GM12878 (cell line): ENCODE measurements around the gene CHAC1. TPM values are rescaled to one million over a fixed set of nuclear protein-coding genes. Genes with fewer than 3 reads are reported as not detected.

Experiments
- ATAC-seq: fragments of 200-7000 bp; cut with Tn5 transposase; 3 replicates; pipeline ENCODE4 v1.9.1; 2020; ENCODE audit warnings: mild to moderate bottlenecking, moderate library complexity
- BruUV-seq: library from RNA; stranded (reverse); fragments of 400-500 nt; replicated peaks from 2 replicates; lab custom pipeline; 2021; lab: Mats Ljungman, UMichigan
- CTCF ChIA-PET: fragments of 300-600 bp; sonication (Branson Sonifier 250); formaldehyde crosslinking; extraction: SDS; loops from one replicate; lab custom pipeline; 2021; ENCODE audit warnings: inconsistent platforms; lab: Yijun Ruan, JAX
- POLR2A ChIA-PET: fragments of 350-600 bp; formaldehyde crosslinking; extraction: SDS; loops from one replicate; lab custom pipeline; 2021; ENCODE audit warnings: inconsistent platforms; lab: Charles Lee
- RAD21 ChIA-PET: fragments of 300-600 bp; sonication (Branson Sonifier 250); formaldehyde crosslinking; loops from one replicate; lab custom pipeline; 2023; ENCODE audit warnings: antibody characterized with exemption; ENCODE audit not compliant: unreplicated experiment; lab: Charles Lee
- SMC1A ChIA-PET: fragments of 300-600 bp; sonication (Branson Sonifier 250); formaldehyde crosslinking; loops from one replicate; lab custom pipeline; 2023; ENCODE audit not compliant: unreplicated experiment, uncharacterized antibody; lab: Charles Lee
- DNase-seq: peaks from one replicate; pipeline ENCODE4 v3.0.0-alpha.2; 2011; ENCODE audit warnings: low read depth, low spot score
- FAIRE-seq: peaks from 3 replicates; lab custom pipeline; 2011; peaks lifted over from hg19 to GRCh38; lab: Jason Lieb, UNC
- H2AFZ ChIP-seq: 2 replicates; pipeline ENCODE4 v1.6.0; 2011; ENCODE audit warnings: low read depth, low read length, control low read depth; ENCODE audit not compliant: control insufficient read depth
- H3K27ac ChIP-seq: 2 replicates; pipeline ENCODE4 v1.5.1; 2011; ENCODE audit warnings: control low read depth; ENCODE audit not compliant: control insufficient read depth, insufficient read depth
- H3K27me3 ChIP-seq, 2 experiments: replicated peaks in 1 of 2; 2 replicates each; pipeline versions ENCODE4 v1.6.0 to v1.6.1; 2011; ENCODE audit warnings: low read length in 1 of 2; ENCODE audit not compliant: control insufficient read depth in 2 of 2, insufficient read depth in 2 of 2
- H3K36me3 ChIP-seq, 2 experiments: 2 replicates each; pipeline ENCODE4 v1.5.1; 2011; ENCODE audit warnings: low read length in 1 of 2; ENCODE audit not compliant: control insufficient read depth in 2 of 2, insufficient read depth in 2 of 2
- H3K4me1 ChIP-seq: 2 replicates; pipeline ENCODE4 v1.6.1; 2011; ENCODE audit warnings: mild to moderate bottlenecking, low read length, moderate library complexity, mixed read lengths; ENCODE audit not compliant: control insufficient read depth, insufficient read depth
- H3K4me2 ChIP-seq: 2 replicates; pipeline ENCODE4 v1.6.0; 2011; ENCODE audit warnings: control low read depth; ENCODE audit not compliant: control insufficient read depth, insufficient read depth
- H3K4me3 ChIP-seq: fragments of 200-600 bp; sonication (generic); 2 replicates; pipeline ENCODE4 v1.5.1; 2016
- H3K79me2 ChIP-seq: 2 replicates; pipeline ENCODE4 v1.6.0; 2011; ENCODE audit warnings: low read length; ENCODE audit not compliant: control insufficient read depth, insufficient read depth
- H3K9ac ChIP-seq: 2 replicates; pipeline ENCODE4 v1.8.0; 2011; ENCODE audit warnings: low read length, control low read depth, mixed read lengths; ENCODE audit not compliant: control insufficient read depth, insufficient read depth
- H3K9me3 ChIP-seq: replicated peaks from 3 replicates; pipeline ENCODE4 v1.5.1; 2011; ENCODE audit warnings: mild to moderate bottlenecking, low read length; ENCODE audit not compliant: control insufficient read depth, insufficient read depth
- H4K20me1 ChIP-seq: 2 replicates; pipeline ENCODE4 v1.6.0; 2011; ENCODE audit not compliant: control insufficient read depth, insufficient read depth
- CREM ChIP-seq: IDR thresholded peaks from 2 replicates; pipeline ENCODE4 v1.6.1; 2014; ENCODE audit warnings: antibody characterized with exemption, low read depth
- DPF2 ChIP-seq: fragments of 450-650 bp; IDR thresholded peaks from 2 replicates; pipeline ENCODE4 v1.6.1; 2017; ENCODE audit warnings: mild to moderate bottlenecking
- EGR1 ChIP-seq, 2 experiments: IDR thresholded peaks; 1 replicate in 1 of 2; 2 replicates in 1 of 2; pipeline ENCODE4 v1.6.1; 2011 to 2012; ENCODE audit warnings: low read depth in 2 of 2, low read length in 2 of 2, borderline replicate concordance in 1 of 2, mild to moderate bottlenecking in 1 of 2, moderate library complexity in 1 of 2
- EZH2 ChIP-seq: IDR thresholded peaks from 2 replicates; pipeline ENCODE4 v1.6.1; 2012; ENCODE audit warnings: low read depth, mild to moderate bottlenecking, control low read depth, inconsistent platforms, low read length, borderline replicate concordance; ENCODE audit not compliant: control insufficient read depth
- HDAC6 ChIP-seq: fragments of 200-600 bp; sonication (generic); IDR thresholded peaks from one replicate; pipeline ENCODE4 v1.8.0; 2017; ENCODE audit warnings: antibody characterized with exemption; ENCODE audit not compliant: unreplicated experiment
- IKZF1 ChIP-seq: fragments of 450-650 bp; conservative IDR thresholded peaks from 2 replicates; pipeline ENCODE4 v1.6.1; 2017; ENCODE audit warnings: antibody characterized with exemption, mild to moderate bottlenecking
- MAX ChIP-seq: IDR thresholded peaks from 2 replicates; pipeline ENCODE4 v1.6.1; 2012; ENCODE audit warnings: low read depth, low read length, improper control_type of control experiment
- PBX3 ChIP-seq: IDR thresholded peaks from 2 replicates; pipeline ENCODE4 v1.6.1; 2011; ENCODE audit warnings: mild to moderate bottlenecking, low read depth, low read length, moderate library complexity; ENCODE audit not compliant: insufficient replicate concordance
- PKNOX1 ChIP-seq: fragments of 450-650 bp; IDR thresholded peaks from 2 replicates; pipeline ENCODE4 v1.6.1; 2016; ENCODE audit warnings: mild to moderate bottlenecking
- POLR2A ChIP-seq: IDR thresholded peaks from 2 replicates; pipeline ENCODE4 v1.6.1; 2011; ENCODE audit warnings: low read depth, mild to moderate bottlenecking, low read length
- POLR2AphosphoS5 ChIP-seq: IDR thresholded peaks from 2 replicates; pipeline ENCODE4 v1.6.1; 2011; ENCODE audit warnings: mild to moderate bottlenecking, low read length, inconsistent platforms
- SRF ChIP-seq, 2 experiments: IDR thresholded peaks; 2 replicates each; pipeline ENCODE4 v1.6.1; 2011; ENCODE audit warnings: low read depth in 2 of 2, low read length in 2 of 2, mild to moderate bottlenecking in 1 of 2, moderate library complexity in 1 of 2
- TAF1 ChIP-seq: IDR thresholded peaks from 2 replicates; pipeline ENCODE4 v1.6.1; 2011; ENCODE audit warnings: mild to moderate bottlenecking, low read depth, low read length, borderline replicate concordance
- TARDBP ChIP-seq: IDR thresholded peaks from 2 replicates; pipeline ENCODE4 v1.6.1; 2016; ENCODE audit warnings: borderline replicate concordance
- TCF12 ChIP-seq: IDR thresholded peaks from 2 replicates; pipeline ENCODE4 v1.6.1; 2011; ENCODE audit warnings: low read depth, mild to moderate bottlenecking, low read length
- ZNF687 ChIP-seq: fragments of 450-650 bp; IDR thresholded peaks from 2 replicates; pipeline ENCODE4 v1.6.1; 2017; ENCODE audit warnings: mild to moderate bottlenecking, moderate library complexity
- WGBS: methylation state at CpG from one replicate; pipeline ENCODE4 v1.1.6; 2016; ENCODE audit warnings: low lambda C conversion rate; ENCODE audit not compliant: insufficient replicate concordance, insufficient coverage; ENCODE audit errors: missing lambda C conversion rate; 5-methylcytosine and 5-hydroxymethylcytosine counted together
- in situ Hi-C: fragments of 300-500 bp; cut with MboI; formaldehyde crosslinking; loops from 9 replicates; pipeline ENCODE4 v1.14.3; 2018; ENCODE audit warnings: mixed read lengths
- intact Hi-C: fragments of 100-400 bp; cut with micrococcal nuclease; formaldehyde crosslinking; loops from one replicate; pipeline ENCODE4 v1.14.2; 2022; ENCODE audit not compliant: unreplicated experiment
- polyA plus RNA-seq, 11 experiments: library from polyadenylated mRNA; depleted of rRNA in 4 of 11; unstranded in 6 of 11; stranded (reverse) in 5 of 11; fragments of >200 nt; fragmentation: Nextera tagmentation in 4 of 11; fragmentation: Illumina TruSeq in 1 of 11; extraction: Ambion mirVana in 4 of 11; extraction: Trizol in 1 of 11; gene quantifications; 1 replicate in 1 of 11; 2 replicates in 10 of 11; pipeline versions ENCODE4 v1.2.1 to v1.2.3, GENCODE V29; 2011 to 2016; ENCODE audit warnings: inconsistent platforms in 2 of 11, missing spikeins in 2 of 11, low read depth in 1 of 11
- total RNA-seq, 4 experiments: library from RNA; depleted of rRNA in 3 of 4; stranded (reverse); fragments of >200 nt in 3 of 4; fragmentation: Illumina TruSeq in 1 of 4; extraction: Trizol in 1 of 4; gene quantifications; 2 replicates each; pipeline versions ENCODE4 v1.2.1 to v1.2.3, GENCODE V29; 2013 to 2021

The CHAC1 gene
- total and polyA plus RNA-seq, 10 of the 15 experiments (the other 5 are each of a cell fraction or from before 2014, with no cell fraction given), result 0.37 to 5.9 (median 3.3) TPM

GRCh38 chr15:40928821-40929659, 24.2 kb upstream of the CHAC1 start, which contains the start of gene DLL4:
TSS of gene DLL4 (plus strand) at chr15:40929340. CDS start at chr15:40929669, 329 bp downstream.
- RAD21 ChIA-PET, result interaction anchor here (1.0 to 2.2 kb wide), 4 partner anchors 10 to 92 kb away, joined by 3 to 7 read pairs (median 5); no protein-coding TSS in a partner anchor
- 1% methylated on average over 56 of the region's 71 CpGs for WGBS
- Histone ChIP-seq H3K27me3 (peaks cover 22 to 31% of the 10 kb centered on the region in 2 experiments), H4K20me1 (no peaks in the 10 kb centered on the region), H3K36me3 (no peaks in the 10 kb centered on the region), H3K4me2 (peak within 1 kb of the TSS; percentile 87), H3K9ac (no peak within 1 kb of the TSS), H3K27ac (no peak within 1 kb of the TSS), H3K79me2 (no peaks in the 10 kb centered on the region), H3K4me1 (peaks cover 33% of the 10 kb centered on the region), H2AFZ (peak within 1 kb of the TSS; percentile 21), H3K9me3 (no peaks in the 10 kb centered on the region), H3K4me3 (peak within 1 kb of the TSS; percentile 64)
- in situ Hi-C loops (no loop called here), intact Hi-C loops (no loop called here)
- DNase-seq, result no peak
- no peak for FAIRE-seq
- no TSS peak for BruUV-seq
- SMC1A ChIA-PET, result interaction anchor here (0.6 to 4.6 kb wide), 2 partner anchors 12 to 1745 kb away, joined by 4 to 28 read pairs; no protein-coding TSS in a partner anchor
- CTCF ChIA-PET, result interaction anchor here (0.6 to 6.5 kb wide), 6 partner anchors 12 to 1179 kb away, joined by 3 to 80 read pairs (median 16); no protein-coding TSS in a partner anchor
- POLR2A ChIA-PET, result interaction anchor here (1.0 to 1.8 kb wide), 2 partner anchors 11 to 13 kb away, joined by 3 to 5 read pairs; no protein-coding TSS in a partner anchor
- TF ChIP-seq IKZF1, result peak; percentile 50
- peak; percentile 56 for TF ChIP-seq ZNF687
- peak; percentile 97 for TF ChIP-seq PKNOX1
- peak in 1 of 2 experiments; percentile 29; a peak in 2 of 3 replicates for TF ChIP-seq EGR1 (IDR thresholded peaks at IDR 0.05; ENCODE audit: borderline replicate concordance in 1 of 2, low read depth in 2 of 2, low read length in 2 of 2)
- TF ChIP-seq POLR2AphosphoS5, result peak; percentile 85
- 0 out of 2 replicates have a peak, but pooled peaks have one; percentile 48 for TF ChIP-seq EZH2
- peak; percentile 29; the same call in 1 of the 2 replicates for TF ChIP-seq TCF12
- TF ChIP-seq TARDBP, result no peak
- peak; percentile 61 for TF ChIP-seq TAF1
- TF ChIP-seq MAX, result peak; percentile 47; the same call in 1 of the 2 replicates
- TF ChIP-seq POLR2A, result peak; percentile 78
- 0 out of 2 replicates have a peak, but pooled peaks have one; percentile 20 for TF ChIP-seq DPF2
- no peak for TF ChIP-seq SRF (IDR thresholded peaks at IDR 0.05; ENCODE audit: low read depth in 2 of 2, low read length in 2 of 2)
- peak; percentile 82 for TF ChIP-seq HDAC6
- peak; percentile 85 for TF ChIP-seq PBX3
- no peak for TF ChIP-seq CREM
- ATAC-seq, result peak; percentile 54
